SW480 (cell line): ENCODE results near the gene ATAD3B.
"Not testable (repeated sequence)": the region's sequence is repeated elsewhere in the genome, so short reads cannot be mapped to it uniquely, and the experiment has no call there.

Source experiments
- DNase-seq: peaks from one replicate; pipeline ENCODE4 v3.0.0-alpha.2; 2016; ENCODE audit warnings: low spot score

Gene ATAD3B

DNA sequence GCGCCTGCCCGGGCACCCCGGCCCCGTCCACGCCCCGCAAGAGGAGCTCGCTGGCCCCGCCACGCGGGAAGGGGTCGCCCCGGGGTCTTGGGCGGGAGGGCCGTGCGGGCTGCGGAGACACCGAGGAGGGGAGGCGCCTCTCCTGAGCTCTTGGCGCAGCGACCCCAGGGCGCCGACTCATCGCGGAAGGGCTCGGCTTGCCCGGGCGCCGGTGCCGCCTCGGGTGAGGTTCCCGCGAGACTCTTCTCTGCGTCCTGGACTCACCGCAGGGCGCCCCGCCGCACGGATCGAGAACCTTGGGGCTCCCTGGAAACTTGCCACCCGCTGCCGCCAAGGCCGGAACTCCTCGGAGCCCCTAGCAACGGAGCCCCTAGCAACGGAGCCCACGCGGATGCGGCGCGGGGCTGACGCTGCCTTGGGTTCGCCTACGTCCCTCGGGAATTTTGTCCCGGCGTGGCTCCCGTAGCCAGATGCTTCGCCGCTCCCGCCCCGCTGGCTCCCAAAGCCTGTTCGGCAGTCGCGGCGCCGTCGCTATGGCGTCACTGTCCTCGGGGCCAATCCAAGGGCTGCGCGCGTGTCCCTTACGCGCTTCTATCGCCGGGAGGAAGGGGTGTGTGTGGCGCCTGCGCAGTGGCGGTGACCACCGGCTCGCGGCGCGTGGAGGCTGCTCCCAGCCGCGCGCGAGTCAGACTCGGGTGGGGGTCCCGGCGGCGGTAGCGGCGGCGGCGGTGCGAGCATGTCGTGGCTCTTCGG lies 40.1 kb downstream of the ATAD3B start, which contains the start of gene ATAD3A:
ATAD3A (plus strand) TSS at position 630 of the 753 bp plus-strand sequence; CDS start at position 737, 107 bp downstream.
- peak; percentile 96 for DNase-seq

DNA sequence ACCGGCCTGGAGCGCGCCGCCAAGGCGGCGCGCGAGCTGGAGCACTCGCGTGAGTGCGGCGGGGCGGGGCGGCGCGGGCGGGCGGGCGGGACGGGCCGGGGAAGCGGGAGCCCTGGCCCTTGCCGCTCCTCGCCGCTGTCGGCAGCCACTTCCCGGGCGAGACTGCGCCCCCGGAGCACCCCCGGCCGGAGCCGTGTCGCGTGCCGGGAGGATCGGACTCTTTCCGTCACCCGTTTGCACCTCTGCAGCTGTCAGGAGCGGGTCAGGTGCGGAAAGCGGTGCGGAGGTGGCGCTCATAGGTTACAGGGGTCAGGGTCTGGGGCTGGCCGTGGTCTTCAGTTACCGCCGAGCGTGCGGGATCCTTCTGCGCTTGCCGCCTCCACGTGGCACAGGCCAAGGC lies 40.9 kb downstream of the ATAD3B start:
- DNase-seq: not testable (repeated sequence)

DNA sequence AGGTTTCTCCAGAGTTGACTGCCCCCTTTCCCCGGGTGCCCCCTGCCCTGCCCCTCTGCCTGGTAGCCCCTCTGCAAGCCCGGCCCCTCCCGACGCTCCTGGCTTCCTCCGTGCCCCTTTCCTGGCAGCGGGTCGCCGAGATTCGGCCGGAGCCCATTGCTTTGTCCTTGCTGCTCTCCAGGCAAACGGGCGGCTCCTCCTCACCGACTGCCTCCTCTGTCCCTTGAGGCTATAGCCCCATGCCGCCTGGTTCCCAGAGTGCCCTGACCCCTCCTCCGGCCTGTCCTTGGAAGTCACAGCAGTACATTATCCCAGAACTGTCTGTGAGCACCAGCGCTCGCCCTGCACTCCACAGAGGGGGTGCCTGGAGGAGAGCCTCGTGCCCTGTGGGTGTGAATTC lies 42.1 kb downstream of the ATAD3B start:
- not testable (repeated sequence) for DNase-seq

DNA sequence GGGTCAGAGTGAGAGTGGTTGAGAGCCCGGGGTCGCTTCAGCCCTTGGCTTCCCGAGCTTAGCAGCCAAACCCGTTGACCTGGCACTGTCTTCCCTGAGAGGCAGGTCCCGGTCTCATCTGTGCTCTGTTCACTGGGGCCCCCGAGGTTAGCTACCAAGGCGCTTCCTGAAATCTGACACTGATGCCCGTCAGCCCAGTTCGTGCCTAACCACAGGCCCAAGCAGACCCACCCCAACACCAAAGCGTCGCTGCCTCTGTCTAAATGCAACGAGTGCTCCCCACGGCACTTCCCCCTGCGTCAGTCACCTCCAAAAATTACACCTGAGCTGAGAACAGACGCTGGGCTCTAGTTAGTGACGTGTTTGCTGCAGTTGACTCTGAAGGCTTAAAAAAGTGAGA lies 42.8 kb downstream of the ATAD3B start:
- DNase-seq: not testable (repeated sequence)

DNA sequence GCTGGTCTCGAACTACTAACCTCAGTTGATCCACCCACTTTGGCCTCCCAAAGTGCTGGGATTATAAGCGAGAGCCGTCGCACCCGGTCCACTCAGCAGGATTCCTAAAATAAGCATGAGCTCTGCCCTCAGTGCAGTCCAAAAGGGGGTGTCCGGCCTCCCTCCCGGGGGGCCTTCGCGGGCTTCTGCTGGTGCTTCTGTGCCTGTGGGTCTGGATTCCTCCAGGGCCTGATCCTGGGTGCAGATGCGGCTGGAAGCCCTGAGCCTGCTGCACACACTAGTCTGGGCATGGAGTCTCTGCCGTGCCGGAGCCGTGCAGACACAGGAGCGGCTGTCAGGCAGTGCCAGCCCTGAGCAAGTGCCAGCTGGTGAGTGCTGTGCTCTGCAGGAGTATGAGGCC lies 45.4 kb downstream of the ATAD3B start:
- not testable (repeated sequence) for DNase-seq

DNA sequence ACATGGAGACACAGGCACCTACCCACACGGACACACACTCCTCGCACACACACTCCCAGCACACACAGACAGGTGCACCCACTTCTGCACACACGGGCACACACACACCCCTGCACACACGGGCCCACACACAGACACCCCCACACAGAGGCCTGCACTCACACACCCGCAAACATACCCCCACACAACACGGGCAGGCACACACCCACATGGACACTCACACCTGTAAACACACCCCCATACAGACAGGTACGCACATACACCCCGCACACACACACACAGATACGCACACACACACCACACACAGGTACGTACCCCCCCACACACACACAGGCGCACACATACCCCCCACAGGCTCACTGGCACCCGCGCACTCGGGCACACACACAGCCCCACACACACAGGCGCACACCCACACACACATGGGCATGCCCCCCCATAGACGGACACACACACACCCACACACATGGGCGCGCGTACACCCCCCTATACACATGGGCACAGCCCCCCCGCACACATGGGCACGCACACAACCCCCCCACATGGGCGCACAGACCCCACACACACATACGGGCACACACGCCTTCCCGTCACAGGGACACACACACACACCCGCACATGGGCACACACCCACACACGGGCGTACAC lies 46.5 kb downstream of the ATAD3B start:
- no peak for DNase-seq

DNA sequence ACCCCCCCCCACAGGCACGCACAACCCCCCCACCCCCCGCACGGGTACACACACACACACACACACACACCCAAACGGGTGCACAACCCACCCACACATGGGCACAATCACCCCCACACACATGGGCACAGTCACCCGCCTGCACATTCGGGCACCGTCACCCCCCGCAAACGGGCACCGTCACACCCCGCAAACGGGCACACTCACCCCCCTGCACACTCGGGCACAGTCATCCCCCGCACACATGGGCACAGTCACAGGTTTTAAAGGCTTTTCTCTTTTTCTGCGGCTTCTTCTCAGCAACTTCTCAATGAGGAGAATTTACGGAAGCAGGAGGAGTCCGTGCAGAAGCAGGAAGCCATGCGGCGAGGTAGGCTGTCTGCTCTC lies 47.0 kb downstream of the ATAD3B start:
- not testable (repeated sequence) for DNase-seq

DNA sequence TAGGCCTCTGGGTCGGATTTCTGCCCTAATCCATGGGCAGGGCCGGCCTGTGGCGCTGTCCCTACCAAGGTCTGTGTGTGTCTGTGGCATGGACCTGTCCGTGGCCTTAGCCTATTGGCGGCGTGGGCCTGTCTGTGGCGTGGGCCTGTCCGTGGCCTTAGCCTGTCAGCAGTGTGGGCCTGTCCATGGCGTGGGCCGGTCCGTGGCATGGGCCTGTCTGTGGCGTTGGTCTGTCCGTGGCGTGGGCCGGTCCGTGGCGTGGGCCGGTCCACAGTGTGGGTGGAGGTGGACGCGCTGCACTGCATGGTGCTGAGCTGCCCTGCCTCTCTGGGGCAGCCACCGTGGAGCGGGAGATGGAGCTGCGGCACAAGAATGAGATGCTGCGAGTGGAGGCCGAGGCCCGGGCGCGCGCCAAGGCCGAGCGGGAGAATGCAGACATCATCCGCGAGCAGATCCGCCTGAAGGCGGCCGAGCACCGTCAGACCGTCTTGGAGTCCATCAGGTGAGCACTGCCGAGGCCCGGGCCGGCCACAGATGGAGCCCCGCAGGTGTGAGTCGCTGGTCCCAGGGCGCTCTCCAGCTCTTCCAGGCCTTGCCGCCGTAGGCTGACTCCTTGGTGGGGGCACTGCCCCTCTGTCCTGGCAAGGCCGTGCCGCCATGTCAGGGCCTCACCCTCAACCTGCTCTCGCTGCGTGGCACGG lies 48.4 kb downstream of the ATAD3B start:
- DNase-seq: not testable (repeated sequence)

DNA sequence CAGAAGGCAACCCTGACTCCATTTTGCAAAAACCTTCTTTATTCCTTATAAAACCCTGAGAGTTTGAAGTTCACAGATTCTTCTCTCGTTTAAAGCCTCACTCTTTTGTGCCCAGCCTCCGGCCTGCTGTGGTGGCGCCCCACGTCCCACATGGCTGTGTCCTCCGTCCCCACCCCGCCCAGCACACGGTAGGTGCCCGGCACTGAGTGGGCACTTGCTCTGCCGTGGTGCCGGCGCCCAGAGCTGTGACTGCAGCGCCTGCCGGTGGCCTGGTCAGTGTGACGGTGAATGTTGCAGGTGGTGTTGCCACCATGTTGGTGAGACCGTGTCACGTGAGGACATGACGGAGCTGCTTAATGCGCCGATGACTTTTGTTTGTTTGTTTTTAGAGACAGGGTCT lies 49.8 kb downstream of the ATAD3B start:
- no peak for DNase-seq

DNA sequence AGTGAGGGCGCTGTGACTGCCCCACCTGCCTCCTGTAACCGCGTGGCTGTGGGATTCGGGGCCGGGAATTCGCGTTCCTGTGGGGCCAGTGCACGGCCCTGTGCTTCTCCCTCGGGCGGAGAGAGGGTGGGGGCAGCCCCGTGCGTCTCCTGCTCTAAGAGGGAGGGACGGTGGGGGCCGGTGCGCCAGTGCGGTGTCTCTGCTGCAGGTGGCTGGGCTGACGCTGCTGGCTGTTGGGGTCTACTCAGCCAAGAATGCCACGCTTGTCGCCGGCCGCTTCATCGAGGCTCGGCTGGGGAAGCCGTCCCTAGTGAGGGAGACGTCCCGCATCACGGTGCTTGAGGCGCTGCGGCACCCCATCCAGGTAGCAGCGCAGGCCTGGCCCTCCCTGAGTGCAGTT lies 51.0 kb downstream of the ATAD3B start:
- DNase-seq: not testable (repeated sequence)

DNA sequence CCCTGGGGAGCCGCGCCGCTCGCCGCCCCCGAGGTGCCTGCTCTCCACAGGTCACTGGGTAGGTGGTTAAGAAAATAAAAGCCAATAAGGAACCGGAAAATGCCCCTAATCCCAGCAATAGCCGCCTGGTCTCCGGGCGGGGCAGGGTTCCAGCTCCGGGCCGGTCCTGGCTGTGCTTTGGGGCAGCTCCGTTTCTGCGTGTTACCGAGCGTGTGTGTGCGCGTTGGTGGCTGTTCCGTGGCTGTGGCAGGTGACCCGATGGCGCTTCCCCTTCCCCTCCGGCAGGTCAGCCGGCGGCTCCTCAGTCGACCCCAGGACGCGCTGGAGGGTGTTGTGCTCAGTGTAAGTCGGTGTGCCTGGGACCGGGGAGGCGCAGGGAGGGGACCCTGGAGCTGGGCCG lies 51.7 kb downstream of the ATAD3B start:
- not testable (repeated sequence) for DNase-seq

DNA sequence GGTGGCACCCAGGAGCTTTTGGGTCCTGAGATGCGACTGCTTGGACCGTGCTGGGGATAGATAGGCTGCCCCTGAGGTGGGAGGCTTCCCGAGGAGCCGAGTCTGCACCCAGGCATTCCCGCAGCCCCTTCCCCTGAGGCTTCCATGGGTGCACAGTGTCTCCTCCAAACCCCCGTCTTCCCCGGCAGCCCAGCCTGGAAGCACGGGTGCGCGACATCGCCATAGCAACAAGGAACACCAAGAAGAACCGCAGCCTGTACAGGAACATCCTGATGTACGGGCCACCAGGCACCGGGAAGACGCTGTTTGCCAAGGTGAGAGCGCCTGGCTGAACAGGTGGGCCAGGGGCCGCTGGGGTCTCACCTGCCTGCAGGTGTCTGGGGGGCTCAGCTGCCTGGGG lies 52.1 kb downstream of the ATAD3B start:
- DNase-seq: not testable (repeated sequence)

DNA sequence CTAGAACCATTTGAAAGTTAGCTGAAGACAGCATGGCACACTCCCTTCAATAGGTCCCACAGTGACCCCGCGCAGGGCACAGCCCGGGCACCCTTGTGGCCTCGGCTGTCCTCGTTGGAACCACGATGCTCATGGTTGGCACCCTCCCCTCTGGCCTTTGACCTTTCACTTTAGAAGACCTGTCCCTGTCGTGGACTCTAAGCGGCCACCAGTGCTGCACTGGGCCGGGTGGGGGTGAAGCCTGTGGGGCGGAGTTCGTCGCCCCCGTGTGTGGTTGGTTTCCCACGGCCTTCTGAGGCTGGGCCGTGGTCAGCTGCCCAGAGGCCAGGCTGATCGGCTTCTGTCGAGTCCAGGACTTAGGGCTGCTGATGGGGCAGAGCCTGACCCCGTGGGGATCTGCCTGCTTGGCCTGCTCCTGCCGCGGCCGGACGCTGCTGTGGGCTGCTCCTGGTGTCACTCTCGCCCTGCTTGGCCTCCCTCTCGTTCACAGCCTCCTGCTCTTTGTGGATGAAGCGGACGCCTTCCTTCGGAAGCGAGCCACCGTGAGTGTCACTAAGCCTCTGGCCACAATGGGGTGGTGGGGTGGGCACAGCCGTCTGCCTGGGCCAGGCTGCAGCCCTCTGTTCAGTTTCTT lies 53.3 kb downstream of the ATAD3B start:
- DNase-seq: not testable (repeated sequence)

DNA sequence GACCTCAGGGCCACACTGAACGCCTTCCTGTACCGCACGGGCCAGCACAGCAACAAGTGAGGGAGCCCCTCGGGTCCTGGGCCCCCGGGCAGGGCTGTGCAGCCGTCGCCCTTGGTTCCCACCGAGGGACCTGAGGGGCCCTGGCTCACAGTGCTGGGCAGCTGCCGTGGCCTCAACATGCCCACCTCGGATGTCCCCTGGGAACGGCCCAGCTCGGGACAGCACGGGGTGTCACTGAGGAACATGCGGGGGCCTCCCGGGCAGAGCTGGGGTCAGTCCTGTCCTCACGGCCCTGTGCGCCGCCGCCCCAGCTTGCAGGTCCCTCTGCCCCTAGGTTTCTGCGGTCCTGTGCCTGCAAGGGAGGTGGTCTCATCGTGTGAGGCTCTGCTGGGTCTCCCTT lies 54.9 kb downstream of the ATAD3B start:
- not testable (repeated sequence) for DNase-seq

DNA sequence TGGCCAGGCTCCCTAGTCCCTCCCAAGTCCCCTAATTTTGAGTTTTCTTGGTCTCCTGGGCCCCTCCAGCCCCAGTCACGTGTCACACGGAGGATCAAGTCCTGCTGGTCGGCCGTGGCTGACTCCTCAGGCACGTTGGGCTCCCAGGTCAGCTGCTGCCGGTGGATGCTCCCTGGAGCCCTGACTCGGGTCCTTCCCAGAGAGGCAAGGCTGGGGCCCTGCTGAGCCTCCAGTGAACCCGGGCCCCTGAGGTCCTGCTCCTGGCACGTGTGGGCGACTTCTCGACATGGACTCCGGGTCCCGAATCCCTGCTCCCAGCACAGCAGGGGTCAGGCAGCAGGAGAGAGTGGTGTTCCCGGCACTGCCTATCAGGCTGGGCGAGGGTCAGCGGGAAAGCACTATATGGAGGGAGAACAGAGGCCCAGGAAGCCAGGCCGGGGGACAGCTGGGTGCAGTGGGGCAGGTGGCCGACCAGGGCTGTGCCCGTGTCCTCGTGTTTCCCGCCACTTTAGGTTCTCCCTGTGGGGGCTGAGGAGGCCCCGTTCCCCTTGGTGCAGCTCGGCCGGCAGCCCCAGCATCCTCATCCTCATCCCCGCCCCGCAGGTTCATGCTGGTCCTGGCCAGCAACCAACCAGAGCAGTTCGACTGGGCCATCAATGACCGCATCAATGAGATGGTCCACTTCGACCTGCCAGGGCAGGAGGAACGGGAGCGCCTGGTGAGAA lies 55.7 kb downstream of the ATAD3B start:
- DNase-seq: no peak

DNA sequence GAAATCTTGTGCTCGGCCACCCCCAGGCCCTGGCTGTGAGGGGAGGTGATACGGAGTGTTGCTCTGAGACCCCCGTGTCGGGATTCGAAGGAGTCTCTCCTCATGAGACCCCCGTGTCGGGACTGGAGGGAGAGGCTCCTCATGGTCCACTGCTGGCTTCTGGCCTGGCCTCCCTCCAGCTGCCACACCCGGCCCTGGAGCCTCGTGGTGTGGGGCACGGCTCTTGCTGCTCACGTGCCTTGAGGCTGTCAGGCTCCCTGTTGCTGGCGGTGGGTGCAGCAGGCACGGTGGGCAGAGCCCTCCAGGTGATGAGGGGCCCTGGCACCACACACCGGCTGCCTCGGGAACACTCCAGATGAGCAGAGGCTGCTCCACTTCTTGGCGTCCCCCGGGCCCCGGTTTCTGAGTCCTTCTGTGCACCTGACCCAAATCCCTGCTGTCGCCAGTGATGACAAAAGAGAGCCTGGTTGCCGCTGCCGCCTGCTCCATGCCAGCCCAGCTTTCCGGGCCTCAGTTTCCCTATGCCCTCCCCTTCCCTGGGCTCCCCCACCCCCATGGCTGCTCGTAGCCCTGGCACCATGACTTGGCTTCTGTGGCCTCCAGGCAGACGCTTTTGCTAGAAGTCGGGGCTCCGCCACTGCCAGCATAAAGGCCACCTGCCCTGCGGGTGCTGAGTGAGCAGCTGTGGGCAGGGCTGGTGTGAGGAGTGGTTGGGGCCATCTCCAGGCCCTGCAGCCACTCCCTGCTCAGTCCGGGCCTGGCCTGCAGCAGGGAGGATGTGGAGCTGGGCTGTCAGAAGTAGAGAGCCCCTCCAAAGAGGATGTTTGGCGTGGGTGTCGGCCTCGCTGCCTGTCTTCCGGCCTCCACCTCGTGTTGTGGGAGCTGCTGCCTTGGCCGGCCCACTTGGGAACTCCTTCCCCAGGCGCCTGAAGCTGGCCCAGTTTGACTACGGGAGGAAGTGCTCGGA lies 57.0 kb downstream of the ATAD3B start:
- DNase-seq: no peak

DNA sequence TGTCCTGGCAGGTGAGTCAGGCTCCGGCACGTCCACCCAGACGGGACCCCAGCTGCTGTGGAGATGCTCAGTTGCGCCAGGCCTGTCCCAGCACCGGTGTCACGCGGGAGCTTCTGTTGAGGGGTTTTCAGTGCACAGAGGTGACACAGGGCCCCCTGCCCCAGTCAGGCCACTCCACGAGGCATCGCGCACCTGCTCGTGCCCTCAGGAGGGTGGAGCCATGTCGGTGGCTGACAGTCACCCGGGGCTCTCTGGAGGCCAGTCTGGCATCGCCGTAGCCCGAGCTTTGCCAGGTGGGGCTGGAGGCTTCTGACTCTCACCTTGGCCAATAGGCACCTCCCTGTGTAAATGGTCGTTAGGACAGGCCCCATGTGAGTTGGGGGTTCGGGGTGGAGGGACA lies 57.8 kb downstream of the ATAD3B start:
- DNase-seq: no peak

DNA sequence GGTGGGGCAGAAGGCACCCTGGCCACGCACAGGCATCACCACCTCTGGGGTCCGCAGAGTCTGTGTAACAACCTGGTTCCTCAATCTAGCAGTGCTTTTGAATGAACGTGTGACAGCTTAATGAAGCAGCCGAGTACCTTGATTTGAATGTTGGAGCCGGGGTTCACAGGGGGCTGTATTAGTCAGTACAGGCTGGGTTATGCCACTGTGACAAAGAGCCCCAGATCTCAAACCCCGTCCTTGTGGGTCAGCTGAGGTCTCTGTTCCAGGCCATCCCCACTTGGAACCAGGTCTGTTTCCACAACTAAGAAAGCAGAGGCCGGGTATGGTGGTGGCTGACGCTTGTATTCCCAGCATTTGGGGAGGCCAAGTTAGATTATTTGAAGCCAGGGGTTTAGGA lies 58.4 kb downstream of the ATAD3B start:
- DNase-seq: no peak

DNA sequence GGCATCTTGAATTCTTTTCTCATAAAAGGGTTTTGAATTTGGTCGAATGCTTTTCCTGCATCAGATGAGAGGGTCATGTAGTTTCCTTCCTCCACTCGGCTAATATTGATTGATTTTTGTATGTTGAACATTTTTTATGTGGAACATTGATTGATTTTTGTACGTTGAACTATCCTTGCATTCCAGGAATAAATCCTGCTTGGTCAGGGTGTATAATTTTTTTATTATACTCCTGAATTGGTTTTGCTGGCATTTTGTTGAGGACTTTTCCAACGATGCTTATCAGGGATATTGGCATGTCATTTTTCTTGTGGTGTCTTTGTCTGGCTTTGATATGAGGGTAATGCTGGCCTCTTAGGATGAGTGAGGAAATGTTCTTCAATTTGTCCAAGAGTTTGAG lies 60.4 kb downstream of the ATAD3B start:
- DNase-seq: no peak

DNA sequence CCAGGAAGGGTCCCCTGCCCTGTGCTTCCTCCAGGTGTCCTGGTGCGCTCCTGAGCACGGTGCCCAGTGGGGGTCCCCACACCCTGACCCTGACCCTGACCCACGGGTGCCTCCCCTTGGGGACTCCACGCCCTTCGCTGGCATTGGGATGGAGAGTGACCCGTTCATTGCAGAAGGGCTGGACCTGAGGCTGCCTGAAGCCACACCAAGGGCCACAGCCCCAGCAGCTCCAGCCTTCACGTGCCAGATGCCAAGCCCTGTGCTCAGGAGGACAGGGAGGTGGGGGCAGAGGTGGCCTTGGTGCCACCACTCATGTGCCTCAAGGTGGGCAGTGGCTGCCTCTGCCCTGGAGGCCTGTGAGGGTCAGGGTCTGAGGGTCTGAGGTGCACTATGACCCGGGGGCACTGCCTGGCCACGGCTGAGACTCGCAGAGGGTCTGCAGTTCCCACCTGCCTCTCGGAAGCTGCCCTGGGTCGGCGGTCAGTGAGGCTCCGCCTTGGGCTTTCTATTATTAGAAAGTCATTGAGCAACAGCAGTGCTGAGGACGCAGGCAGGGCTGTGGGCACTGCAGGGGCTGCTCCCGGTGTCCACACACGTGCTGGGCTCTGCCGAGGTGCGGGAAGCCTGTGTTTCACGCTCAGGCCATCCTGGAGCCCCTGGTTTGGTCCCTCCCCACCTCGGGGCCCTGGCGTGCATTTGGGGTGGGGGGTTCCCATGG lies 61.8 kb downstream of the ATAD3B start:
- not testable (repeated sequence) for DNase-seq
